Measurements from ENCODE around the gene FBLN2. TPM values are rescaled to one million over a fixed set of nuclear protein-coding genes. Genes with fewer than 3 reads are reported as not detected.

The FBLN2 gene
- total RNA-seq, 1 donor from 2014 or later: 9.4 TPM

DNA sequence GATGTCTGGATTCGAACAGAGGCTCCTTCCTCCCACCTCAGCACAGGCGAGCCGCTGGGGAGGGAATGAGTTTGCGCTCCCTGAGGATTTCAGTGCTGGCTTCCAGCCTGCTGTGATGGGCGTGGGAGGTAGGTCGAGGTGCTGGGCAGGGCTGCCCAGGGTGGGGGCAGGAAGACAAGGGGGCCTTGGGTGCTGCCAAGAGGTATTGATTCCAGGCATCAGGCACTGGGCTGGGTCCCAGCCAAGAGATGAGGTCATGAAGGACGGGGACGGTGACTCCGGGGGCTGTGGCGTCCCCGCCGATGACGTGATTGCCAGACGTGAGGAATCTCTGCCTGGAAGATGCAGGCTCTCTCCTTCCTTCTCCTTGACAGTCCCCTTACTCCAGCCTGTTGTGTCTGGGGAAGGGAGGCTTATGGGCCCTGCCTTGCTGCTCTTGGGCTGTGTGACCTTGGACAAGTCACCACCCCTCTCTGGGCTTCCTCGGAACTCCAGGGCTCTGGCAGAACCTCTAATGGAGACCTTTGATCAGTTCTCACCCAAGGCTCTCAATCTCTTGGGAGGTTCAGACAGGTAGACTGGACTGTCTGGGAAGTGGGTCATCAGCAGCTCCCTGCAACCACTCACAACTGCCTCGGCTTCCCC, 116.8 kb downstream of the FBLN2 start:
- no peak for DNase-seq (ENCODE audit: low read depth)

DNA sequence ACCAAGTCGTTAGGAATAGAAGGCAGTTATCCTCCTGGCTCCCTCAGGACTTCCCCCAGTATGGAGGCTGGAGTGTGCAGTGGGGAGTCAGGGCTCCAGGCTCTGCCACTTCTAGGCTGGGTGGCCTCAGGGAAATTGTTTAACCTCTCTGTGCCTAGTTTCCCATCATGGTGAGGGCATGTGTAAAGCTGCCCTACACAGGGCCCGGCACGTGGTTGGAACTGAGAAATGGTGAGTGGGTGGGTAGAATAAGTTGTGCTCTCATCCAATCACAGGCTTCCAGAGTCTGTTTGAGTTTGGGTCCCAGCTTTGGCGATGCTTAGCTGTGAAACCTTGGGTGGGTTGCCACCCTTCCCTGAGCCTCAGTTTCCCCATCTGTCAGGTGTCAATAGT, 117.3 kb downstream of the FBLN2 start:
- DNase-seq (ENCODE audit: low read depth): no peak

DNA sequence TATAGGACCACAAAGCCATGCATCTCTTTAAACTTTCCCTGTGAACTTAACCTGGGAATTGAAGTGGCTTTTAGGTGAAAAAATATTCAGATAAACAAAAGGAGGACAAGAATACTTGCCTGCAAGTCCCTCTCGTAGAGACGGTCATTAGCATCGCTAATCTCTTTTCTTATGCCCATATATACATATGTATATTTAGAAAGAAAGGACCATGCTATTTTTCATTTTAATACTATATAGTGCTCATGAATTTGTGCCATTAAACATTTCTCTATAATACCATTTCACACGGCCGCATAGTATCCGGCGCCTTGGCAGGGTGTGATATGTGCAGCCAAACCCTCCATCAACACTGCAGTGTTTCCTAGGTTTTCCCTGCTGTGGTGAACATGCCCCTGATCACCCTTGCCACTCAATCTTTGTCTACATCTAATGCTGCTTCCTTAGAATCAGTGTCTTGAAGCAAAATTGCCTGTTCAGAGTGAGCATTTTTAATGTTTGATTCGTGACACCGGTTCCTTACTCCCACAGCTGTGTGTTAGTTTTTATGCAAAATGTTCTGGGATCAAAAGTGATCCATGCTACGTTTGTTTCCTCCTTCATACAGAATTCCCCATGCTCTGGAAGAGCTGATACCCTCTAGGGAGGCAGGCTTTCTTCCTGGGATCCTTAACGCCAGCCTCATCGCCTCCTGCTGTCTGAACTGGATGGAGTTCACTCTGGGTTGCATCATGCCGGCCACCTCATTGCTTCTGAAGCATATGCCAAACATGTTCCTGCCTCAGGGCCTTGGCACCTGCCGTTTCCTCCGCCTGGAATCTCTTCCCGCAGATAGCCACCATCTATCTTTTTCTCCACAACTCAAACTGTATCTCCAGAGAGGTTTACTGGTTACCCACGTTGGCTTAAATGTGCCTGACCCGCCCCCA, 118.1 kb downstream of the FBLN2 start:
- DNase-seq (ENCODE audit: low read depth): no peak

DNA sequence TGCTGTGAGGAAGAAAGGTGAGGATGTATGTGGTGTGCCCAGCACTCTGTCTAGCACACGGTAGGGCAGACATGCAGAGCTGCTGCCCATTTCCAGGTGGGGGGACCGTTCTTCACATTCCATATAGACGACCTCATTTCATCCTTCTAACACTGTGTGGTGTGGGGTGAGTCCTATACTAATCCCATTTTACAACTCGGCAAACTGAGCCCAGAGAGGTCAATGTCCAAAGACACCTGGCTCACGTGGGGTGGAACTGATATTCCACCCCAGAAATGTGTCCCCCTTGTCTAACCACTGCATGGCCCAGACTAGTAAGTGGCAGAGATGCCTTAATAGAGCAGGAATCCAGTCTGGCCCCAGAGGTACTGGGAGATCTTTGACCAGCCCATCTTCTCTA, 119.2 kb downstream of the FBLN2 start:
- DNase-seq (ENCODE audit: low read depth): no peak

DNA sequence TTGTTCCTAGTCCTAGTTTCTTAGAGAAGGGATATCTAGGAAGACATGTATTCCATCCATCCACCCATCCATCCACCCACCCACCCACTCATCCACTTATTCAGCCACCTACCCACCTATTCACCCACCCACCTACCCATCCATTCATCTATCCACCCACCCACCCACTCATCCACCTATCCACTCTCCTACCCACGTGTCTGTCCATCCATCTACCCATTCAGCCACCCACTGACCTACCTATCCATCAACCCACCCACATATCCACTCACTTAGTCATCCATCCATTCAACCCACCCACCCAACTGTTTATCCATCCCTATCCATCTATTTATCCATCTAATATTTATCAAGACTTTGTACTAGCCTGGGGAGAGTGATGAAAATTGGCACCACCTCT, 120.5 kb downstream of the FBLN2 start:
- no peak for DNase-seq (ENCODE audit: low read depth)

DNA sequence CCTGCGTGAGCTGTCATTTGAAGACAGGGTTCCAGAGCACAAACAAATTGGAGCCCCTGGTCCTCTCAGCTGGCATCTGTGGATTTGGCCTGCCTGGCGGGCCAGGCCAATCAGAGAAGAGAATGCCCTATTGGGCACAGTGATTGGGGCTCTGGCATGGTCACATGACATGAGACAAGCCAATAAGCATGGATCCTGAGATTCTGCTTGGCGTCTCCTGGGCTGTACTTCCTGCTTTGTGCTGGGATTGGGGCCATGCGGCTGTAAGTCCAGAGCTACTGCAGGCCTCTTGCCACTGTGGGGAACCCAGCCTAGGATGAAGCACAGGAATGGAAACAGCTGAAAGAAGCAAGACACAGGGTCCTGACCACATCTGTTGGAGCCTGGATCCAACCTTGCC, 121.4 kb downstream of the FBLN2 start:
- DNase-seq (ENCODE audit: low read depth): no peak

DNA sequence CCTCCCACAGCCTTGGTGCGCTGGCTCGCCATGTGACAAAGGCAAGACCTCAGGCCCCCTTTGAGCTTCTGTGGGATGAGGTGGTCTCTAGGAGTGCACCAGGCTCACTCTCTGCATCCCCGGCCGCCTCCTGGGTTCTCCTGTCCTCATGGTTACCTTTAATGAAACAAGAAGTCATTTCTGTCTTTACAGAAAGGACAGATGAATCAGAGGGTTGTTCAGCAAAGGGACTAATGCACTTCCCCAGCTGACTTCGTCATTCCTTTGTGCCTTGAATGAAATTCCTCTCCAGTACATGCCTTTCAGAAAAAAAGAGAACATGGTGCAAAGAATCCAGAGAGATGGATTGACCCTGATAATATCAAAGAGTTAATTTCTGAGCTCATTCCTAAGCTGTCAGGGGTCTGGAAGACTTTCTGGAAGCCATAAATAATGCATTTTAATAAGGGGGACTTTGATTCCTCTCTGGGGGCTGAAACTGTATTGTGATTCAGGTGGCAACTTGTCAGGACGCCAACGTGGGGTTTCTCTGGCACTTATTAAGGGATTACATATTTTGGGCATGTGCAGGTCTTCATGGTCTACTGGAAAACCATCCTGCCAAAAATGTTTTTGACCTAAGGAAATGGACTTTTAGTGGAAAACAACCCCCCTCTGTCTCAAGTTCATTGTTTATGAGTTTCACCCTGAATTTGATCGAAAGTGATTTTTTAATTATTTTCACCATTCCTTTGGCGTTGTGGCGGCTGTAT, 122.7 kb downstream of the FBLN2 start:
- DNase-seq (ENCODE audit: low read depth): peak; percentile 66

DNA sequence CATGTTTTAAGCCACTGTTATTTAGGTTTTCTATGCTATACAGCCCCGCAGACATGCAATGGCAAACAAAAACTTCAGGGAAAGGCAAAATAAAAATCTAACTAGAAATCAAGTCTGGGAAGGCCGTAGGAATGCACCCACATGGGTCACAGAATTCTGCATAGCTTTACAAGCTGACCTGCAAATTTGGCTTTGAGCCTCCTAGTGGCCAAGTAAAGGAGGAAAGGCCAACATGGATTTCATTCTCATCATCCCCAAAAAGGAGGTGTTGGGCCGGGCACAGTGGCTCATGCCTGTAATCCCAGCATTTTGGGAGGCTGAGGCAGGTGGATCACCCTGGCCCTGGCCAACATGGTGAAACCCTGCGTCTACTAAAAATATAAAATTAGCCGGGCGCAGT, 124.3 kb downstream of the FBLN2 start:
- DNase-seq (ENCODE audit: low read depth): no peak

DNA sequence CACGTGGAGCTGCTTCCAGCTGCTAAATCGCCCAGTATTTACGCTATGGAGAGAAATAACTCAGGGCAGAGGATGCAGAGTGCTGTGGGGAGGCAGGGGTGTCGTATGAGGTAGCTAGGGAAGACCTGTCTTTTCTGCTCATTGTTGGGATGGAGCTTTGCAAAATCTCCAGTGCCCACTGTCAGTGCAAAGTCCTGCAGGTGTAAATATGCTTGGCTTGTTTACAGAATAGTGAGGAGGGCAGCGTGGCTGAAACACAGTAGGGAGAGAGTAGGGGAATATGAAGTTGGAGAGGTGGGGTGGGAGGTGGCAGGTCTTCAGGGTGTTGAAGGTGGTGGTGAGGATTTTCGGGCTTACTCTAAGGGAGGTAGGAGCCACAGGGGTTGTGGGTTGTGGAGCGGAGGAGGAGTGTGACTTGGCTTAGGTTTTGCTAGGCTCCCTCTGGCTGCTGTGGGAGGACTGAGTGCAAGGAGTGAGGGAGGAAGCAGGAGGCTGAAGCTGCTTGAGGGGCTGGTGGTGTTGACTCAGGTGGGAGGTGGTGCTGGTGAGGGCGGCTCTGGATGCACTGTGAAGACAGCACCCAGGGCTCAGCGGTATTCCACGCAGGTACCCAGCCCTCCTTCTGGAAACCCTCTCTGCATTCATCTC, 125.7 kb downstream of the FBLN2 start:
- no peak for DNase-seq (ENCODE audit: low read depth)

DNA sequence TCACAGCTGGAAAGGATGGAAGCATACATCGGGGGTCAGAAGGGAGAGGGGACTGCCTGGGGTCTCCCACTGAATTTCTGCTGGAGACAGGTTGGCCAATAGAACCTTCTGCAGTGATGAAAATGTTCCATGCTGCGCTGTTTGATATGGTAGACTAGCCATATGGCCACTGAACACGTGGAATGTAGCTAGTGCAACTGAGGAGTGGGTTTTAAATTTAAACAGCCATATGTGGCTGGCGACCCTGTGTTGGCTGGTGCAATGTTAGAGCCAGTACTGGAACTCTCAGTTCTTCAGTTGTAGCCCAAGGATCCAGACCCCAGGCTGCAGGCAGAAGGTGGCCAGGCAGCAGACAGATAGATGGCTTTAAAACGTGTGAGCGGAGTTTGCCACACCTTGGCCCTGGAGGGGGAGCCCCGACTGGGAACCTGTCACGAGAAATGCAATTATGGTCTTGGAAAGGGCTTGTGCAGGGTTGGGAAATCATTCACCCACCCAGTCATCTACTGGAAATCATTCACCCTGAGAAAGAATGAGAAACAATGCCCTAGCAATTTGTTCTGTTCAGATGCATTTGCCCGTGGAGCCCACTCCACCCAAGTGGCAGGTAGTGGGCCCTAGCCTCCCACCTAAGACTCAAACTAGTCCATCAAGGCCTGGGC, 127.6 kb downstream of the FBLN2 start:
- DNase-seq (ENCODE audit: low read depth): peak; percentile 81

DNA sequence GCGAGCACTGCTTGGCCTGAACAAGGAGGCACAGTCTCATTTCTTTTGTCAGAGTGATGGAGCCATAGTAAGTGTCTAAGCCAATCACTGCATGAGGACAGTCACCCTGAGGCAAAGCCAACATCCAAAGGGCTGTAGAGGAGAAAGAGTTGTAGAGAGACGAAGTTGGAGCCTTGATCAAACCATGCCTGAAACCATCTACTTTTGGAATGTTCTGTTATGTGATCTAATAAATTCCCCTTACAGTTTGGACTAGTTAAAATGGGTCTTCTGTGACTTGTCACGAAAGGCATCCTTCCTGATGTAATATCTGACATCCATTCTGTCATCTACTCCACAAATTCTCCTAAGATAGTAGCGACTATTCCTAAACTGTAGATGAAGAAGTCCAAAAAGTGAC, 128.3 kb downstream of the FBLN2 start:
- no peak for DNase-seq (ENCODE audit: low read depth)

DNA sequence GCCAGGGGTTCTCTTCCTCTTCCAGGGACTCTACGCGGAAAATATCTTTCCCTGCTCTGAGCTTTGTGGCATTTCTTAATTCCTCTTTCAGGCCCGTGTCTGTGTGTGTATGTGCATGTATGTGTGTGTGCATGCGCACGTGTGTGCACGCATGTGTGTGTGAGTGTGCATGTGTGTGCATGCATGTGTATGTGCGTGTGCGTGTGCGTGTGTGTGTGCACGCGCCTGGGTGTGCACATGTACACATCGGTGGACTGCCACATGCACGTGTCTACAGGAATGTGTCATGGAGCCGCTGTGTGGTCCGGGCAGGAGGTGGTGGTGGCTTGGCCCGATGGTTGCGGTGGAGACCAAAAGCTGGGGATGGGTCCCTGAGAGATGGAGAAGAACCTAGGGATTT, 133.0 kb downstream of the FBLN2 start:
- no peak for DNase-seq (ENCODE audit: low read depth)

DNA sequence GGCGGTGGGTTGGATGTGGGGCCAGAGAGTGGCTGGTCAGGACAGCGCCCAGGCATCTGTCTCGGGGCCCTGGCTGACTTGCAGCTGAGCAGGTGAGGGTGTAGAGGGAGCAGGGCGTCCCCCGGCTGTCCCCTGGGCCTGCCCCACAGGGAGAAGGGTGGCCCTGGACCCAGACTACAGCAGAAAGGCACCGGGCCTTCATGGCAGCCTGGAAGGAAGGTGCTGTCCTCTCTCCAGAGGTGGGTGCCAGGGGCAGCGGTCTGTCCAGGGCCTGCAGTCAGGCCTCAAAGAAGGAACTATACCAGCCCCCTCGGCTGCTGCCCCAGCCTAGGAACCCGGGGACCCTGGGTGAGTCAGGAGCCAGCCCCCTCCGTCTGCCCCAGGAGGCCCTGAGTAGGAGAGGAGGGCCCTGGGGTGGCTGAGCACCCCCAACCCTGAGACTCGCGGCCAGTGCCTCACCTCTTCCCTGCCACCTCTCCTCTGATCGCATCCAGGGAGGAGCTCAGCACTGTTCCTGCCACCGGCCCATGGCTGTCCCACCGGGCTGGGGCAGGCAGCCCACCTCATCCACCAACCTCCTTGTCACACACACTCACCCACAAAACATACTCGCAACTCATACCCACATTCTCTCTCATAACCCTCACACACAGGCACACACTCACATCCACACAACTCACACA, 133.5 kb downstream of the FBLN2 start:
- DNase-seq (ENCODE audit: low read depth): no peak

DNA sequence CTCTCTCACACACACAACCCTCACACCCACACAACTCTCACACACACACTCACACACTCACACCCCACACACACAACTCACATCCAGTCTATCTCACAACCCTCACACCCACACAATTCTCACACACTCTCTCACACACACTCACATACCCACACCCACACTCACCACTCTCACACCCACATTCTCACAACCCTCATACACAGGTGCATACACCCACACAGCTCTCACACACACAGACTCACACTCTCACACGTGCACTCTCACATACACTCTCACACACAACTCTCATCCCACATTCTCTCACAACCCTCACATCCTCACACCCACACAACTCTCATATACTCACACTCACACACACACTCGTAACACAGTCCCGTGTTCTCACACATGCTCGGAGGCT, 134.4 kb downstream of the FBLN2 start:
- DNase-seq (ENCODE audit: low read depth): no peak

DNA sequence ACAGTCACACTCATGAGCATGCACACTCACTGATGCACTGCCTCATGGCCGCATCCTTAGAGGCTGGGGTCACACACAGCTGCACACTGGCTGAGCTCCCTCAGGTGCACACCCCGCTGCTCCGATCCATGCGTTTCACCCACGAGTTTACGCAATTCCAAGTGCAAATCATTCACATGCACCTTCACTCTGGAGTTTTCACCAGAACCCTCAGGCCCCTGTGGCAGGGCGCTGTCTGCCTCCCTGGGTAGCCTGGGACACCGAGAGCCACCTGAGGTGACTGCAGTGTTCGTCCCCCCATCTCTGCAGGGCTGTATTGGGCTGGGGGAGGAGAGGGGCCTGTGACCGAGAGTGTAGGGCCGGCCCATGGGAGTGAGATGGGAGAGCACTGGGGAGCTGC, 134.8 kb downstream of the FBLN2 start:
- DNase-seq (ENCODE audit: low read depth): peak; percentile 18

DNA sequence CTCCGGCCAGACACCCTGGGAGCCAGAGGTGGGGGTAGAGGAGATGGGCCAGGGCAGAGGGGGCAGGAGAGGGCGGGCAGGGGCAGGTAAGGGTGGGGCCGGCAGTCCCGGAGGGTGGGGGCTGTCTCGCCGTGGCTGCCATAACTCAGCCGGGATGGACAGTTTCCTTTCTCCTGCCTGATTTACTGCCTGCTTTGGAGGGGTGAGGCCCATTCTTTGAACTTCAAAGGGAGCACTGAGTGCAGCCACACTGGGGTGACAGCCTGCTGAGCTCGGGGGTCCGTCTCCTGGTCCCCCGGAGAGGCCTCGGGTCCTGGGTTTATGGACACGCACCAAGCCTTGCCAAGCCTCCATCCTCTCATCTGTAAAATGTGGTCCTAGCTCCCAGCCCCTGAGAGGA, 135.4 kb downstream of the FBLN2 start:
- no peak for DNase-seq (ENCODE audit: low read depth)

DNA sequence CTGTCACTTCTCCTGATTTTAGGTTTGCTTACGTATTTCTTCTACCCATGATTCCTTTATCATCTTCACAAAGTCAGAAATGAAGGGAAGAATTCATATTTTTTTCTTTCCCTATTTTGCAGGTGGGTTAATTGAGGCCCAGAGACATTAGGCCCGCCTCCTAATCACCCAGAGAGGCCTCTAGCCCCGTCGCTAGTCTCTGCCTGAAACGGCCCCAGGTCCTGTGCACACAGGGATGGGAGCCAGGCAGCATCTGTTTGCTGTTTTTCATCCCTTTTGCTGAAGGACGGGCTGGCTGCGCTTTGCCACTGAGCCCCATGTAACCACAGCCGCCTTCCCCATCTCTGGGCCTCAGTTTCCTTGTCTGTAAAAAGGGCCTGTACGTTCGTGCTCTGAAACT, 135.9 kb downstream of the FBLN2 start:
- no peak for DNase-seq (ENCODE audit: low read depth)

DNA sequence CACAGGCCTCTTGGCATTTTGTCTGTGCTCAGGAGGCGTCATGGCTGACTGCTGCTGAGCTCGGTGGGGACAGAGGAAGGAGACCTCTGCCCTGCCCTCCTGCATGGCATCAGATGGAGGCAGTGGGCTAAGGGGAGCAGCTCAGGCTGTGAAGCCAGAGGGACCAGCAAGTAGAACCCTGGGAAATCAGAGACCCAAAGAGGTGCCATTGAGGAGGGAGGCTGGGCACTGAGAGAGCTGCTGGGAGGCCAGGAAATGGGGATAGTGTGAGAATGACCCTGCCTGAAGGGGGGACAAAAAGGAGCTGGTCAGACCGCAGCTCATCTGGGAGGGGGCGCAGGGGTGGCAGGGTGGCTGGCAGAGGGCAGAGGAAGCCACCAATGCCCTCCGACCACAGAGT, 136.8 kb downstream of the FBLN2 start:
- no peak for DNase-seq (ENCODE audit: low read depth)

DNA sequence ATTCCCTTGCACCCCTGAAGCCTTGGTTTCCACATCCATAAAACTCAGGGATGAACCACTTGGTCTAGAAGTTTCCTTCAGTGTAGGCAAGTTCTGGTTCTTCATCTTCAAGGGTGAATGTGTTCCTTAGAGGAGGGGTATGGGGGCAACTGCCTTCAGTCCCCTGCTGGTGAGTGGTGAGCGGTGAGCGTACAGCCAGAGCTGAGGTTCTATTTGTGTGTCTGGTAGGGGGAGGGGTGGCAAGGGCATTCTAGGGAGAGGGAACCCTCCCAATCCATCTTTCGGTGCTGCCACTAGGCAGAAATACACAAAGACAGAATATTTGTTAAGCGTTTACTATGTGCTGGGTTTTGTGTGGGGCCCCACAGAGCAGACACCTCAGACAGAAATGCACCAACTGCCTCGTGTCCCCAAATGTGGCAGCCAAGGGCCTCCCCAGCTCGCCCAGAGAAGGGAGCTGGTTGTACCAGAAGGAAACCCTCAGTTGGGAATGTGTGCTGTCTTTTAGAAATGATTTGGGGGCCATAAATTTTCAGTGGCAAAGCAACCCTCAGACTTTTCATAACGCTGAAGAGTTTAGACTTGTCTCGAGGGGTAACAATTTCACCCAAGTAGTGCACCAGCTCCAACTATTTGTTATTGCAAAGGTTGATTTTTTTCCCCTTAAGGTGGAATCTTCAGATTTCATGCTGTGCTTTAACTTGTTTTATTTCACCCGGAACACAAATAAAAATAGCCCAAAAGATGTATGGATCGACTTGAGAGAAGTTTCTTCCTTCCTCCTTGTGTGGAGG, 137.6 kb downstream of the FBLN2 start:
- no peak for DNase-seq (ENCODE audit: low read depth)

DNA sequence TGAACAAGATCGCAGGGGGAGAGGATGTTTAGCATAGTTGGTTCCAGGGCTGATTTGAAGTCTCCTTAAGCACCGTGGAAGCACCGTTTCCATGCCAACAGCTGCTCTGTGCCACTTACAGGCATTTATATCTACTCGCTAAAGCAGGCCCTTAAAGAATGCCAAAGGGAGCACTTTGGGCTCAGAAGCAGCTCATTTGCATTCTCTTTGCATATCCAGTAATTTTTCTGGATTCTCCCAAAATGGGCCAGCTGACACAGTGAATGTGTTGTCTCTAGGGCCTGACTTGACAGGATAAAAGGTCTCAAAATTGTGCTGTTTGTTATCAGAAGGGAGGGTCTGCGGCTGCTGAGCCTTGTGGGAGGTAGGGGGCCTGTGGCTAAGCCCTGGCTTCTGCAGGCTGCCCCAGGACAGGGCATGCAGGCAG, 138.6 kb downstream of the FBLN2 start:
- DNase-seq (ENCODE audit: low read depth): peak; percentile 2

Measured in renal cortical epithelial cell (primary cell).